ENCODE results near the gene EFCAB5. TPM values are rescaled to one million over a fixed set of nuclear protein-coding genes. Genes with fewer than 3 reads are reported as not detected.
"Not testable (repeated sequence)": the region's sequence is repeated elsewhere in the genome, so short reads cannot be mapped to it uniquely, and the experiment has no call there.

The EFCAB5 gene
- polyA plus RNA-seq, 1 donor from 2014 or later: 1.0 TPM

DNA sequence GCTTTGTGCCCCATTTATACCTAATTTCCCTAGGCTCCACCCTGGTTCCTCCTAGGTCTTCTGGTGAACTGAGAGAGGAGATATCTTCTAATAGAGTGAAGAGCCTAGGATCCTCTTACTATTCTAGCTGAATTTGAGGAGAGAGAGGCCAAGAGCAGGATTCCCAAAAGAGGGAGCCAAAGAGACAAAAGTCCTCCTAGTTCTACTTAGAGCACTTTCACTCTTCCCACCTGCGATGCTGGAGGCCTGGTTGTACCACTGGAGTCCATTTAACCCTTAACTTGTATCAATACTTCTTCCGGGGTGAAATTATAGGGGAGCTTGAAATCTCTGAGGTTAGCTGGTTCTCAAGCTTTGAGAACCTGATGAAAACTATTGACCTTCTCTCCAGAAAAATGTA lies 8.1 kb upstream of the EFCAB5 start (continued):
- TF ChIP-seq, protein P1, sequence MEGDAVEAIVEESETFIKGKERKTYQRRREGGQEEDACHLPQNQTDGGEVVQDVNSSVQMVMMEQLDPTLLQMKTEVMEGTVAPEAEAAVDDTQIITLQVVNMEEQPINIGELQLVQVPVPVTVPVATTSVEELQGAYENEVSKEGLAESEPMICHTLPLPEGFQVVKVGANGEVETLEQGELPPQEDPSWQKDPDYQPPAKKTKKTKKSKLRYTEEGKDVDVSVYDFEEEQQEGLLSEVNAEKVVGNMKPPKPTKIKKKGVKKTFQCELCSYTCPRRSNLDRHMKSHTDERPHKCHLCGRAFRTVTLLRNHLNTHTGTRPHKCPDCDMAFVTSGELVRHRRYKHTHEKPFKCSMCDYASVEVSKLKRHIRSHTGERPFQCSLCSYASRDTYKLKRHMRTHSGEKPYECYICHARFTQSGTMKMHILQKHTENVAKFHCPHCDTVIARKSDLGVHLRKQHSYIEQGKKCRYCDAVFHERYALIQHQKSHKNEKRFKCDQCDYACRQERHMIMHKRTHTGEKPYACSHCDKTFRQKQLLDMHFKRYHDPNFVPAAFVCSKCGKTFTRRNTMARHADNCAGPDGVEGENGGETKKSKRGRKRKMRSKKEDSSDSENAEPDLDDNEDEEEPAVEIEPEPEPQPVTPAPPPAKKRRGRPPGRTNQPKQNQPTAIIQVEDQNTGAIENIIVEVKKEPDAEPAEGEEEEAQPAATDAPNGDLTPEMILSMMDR (IDR thresholded peaks at IDR 0.05; ENCODE audit: poor library complexity, severe bottlenecking): no peak
- TF ChIP-seq EZH2 (IDR thresholded peaks at IDR 0.05; ENCODE audit: borderline replicate concordance, insufficient read depth, low read length, poor library complexity, severe bottlenecking): no peak
- no peak for TF ChIP-seq EP300 (conservative IDR thresholded peaks at IDR 0.05; ENCODE audit: poor library complexity, severe bottlenecking)

DNA sequence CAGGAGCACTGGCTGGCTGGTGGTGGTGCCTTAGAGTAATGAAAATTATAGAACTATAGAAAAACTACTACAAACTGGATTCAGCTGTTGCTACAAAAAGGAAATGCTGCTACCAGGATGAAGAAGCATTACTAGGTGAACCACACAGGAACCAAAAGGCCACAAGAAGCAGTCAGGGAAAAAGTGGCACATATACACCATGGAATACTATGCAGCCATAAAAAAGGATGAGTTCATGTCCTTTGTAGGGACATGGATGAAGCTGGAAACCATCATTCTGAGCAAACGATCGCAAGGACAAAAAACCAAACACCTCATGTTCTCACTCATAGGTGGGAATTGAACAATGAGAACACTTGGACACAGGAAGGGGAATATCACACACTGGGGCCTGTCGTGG lies 5.5 kb upstream of the EFCAB5 start:
- not testable (repeated sequence) for H3K79me2 ChIP-seq (replicated peaks; ENCODE audit: insufficient read depth, low read length); H3F3A ChIP-seq (ENCODE audit: insufficient read depth, low read length, poor library complexity, severe bottlenecking); H3K4me3 ChIP-seq (ENCODE audit: low read length); H3K9me3 ChIP-seq (ENCODE audit: low read length); H3K4me2 ChIP-seq (ENCODE audit: low read length); H3K9ac ChIP-seq (ENCODE audit: low read length); H3K36me3 ChIP-seq (ENCODE audit: insufficient read depth, low read length); H3K9me2 ChIP-seq (ENCODE audit: insufficient read depth, low read length); H3K27me3 ChIP-seq (ENCODE audit: insufficient read depth, low read depth, low read length); H3K27ac ChIP-seq (ENCODE audit: low read length); H4K20me1 ChIP-seq (ENCODE audit: insufficient read depth); H2AFZ ChIP-seq (ENCODE audit: low read depth, low read length)

DNA sequence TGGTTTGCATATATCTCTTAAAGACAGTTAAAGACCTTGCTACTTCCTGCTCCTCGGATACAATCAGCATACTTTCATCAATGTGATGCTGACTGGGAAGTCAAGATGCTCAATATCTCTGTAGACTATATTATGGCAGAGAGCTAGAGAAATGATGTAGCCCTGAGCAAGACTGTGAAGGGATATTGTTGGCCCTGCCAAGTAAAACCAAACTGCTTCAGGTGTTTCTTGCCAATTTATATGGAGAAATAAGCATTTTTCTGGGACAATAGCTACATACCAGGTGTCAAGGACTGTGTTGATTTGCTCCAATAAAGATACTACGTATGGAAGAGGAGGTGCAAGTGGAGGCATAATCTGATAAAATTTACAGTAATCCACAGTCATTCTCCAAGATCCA lies 4.7 kb upstream of the EFCAB5 start:
- H3K9ac ChIP-seq (ENCODE audit: low read length): no peak overlapping the region
- no peaks in the 10 kb centered on the region for H3F3A ChIP-seq (ENCODE audit: insufficient read depth, low read length, poor library complexity, severe bottlenecking)
- peaks cover 3% of the 10 kb centered on the region for H3K27me3 ChIP-seq (ENCODE audit: insufficient read depth, low read depth, low read length)
- no peaks in the 10 kb centered on the region for H3K9me2 ChIP-seq (ENCODE audit: insufficient read depth, low read length)
- H3K4me2 ChIP-seq (ENCODE audit: low read length): no peak overlapping the region
- H2AFZ ChIP-seq (ENCODE audit: low read depth, low read length): no peak overlapping the region
- H3K4me3 ChIP-seq (ENCODE audit: low read length): no peak overlapping the region
- H3K27ac ChIP-seq (ENCODE audit: low read length): no peak overlapping the region
- H4K20me1 ChIP-seq (ENCODE audit: insufficient read depth): no peaks in the 10 kb centered on the region
- no peaks in the 10 kb centered on the region for H3K9me3 ChIP-seq (ENCODE audit: low read length)
- no peaks in the 10 kb centered on the region for H3K79me2 ChIP-seq (replicated peaks; ENCODE audit: insufficient read depth, low read length)
- TF ChIP-seq TAF1 (IDR thresholded peaks at IDR 0.05; ENCODE audit: low read depth) (no peak), POLR2AphosphoS5 (IDR thresholded peaks at IDR 0.05) (no peak), SMC3 (conservative IDR thresholded peaks at IDR 0.05; ENCODE audit: poor library complexity) (no peak), MXI1 (conservative IDR thresholded peaks at IDR 0.05; ENCODE audit: poor library complexity, severe bottlenecking) (no peak), EZH2 (IDR thresholded peaks at IDR 0.05; ENCODE audit: borderline replicate concordance, insufficient read depth, low read length, poor library complexity, severe bottlenecking) (no peak), RAD21 (conservative IDR thresholded peaks at IDR 0.05) (no peak), EP300 (conservative IDR thresholded peaks at IDR 0.05; ENCODE audit: poor library complexity, severe bottlenecking) (no peak)
- TF ChIP-seq, protein P2, sequence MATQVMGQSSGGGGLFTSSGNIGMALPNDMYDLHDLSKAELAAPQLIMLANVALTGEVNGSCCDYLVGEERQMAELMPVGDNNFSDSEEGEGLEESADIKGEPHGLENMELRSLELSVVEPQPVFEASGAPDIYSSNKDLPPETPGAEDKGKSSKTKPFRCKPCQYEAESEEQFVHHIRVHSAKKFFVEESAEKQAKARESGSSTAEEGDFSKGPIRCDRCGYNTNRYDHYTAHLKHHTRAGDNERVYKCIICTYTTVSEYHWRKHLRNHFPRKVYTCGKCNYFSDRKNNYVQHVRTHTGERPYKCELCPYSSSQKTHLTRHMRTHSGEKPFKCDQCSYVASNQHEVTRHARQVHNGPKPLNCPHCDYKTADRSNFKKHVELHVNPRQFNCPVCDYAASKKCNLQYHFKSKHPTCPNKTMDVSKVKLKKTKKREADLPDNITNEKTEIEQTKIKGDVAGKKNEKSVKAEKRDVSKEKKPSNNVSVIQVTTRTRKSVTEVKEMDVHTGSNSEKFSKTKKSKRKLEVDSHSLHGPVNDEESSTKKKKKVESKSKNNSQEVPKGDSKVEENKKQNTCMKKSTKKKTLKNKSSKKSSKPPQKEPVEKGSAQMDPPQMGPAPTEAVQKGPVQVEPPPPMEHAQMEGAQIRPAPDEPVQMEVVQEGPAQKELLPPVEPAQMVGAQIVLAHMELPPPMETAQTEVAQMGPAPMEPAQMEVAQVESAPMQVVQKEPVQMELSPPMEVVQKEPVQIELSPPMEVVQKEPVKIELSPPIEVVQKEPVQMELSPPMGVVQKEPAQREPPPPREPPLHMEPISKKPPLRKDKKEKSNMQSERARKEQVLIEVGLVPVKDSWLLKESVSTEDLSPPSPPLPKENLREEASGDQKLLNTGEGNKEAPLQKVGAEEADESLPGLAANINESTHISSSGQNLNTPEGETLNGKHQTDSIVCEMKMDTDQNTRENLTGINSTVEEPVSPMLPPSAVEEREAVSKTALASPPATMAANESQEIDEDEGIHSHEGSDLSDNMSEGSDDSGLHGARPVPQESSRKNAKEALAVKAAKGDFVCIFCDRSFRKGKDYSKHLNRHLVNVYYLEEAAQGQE (IDR thresholded peaks at IDR 0.05; ENCODE audit: borderline replicate concordance): no peak
- H3K36me3 ChIP-seq (ENCODE audit: insufficient read depth, low read length): no peaks in the 10 kb centered on the region

Measured in neural cell (in vitro differentiated cells).